A549 treated with Mapracorat at 1 μM for 4 hours (cell line): ENCODE data around the gene TMA7. TPM values are rescaled to one million over a fixed set of nuclear protein-coding genes. Genes with fewer than 3 reads are reported as not detected.

ENCODE experiments used
- total RNA-seq: library from RNA; stranded (reverse); fragments of 200-300 nt; extraction: Qiagen RNA extraction; gene quantifications from 5 replicates; pipeline ENCODE4 v1.2.3, GENCODE V29; 2022

Gene TMA7
- total RNA-seq, result 268 to 389 TPM (median 305 TPM) in 5 replicates

DNA sequence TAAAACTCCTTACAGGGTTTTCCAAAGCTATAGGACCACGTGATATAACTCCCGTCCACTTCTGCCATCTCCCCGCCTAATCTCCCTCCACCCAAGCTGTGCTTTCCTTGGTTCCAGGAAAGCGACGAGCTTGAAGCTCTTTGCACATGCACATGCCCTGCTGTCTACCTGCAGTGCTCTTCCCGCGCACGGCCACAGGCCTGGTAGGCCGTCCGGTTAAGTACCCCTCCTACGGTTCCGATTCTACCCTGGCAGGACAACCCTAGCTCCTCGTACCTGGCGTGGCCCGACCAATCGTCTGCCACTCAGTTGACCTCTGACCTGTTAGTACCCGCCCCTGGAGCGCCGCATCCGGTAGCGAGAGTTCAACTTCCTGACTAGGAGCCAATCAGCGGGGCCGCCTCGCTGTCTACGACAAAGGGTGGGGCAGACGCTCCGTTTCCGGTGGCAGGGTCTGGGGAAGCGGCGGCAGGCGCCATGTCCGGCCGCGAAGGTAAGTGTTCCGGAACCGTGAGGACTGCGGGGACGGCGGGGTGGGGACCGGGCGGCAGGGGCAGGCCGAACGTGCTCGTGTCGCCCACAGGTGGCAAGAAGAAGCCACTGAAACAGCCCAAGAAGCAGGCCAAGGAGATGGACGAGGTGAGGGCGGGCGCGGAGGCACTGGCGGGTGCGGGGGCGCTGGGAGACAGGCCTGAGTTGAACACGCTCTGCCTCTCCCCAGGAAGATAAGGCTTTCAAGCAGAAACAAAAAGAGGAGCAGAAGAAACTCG is at the start of gene TMA7, which contains the start of gene CCDC51:
Gene TMA7 (plus strand): TSS at position 438 of the 770 bp plus-strand sequence. CDS start 40 bp downstream, at position 478.
Gene CCDC51 (minus strand): TSS at position 300 of the 770 bp plus-strand sequence. CDS start 4,991 bp downstream, outside the sequence.

DNA sequence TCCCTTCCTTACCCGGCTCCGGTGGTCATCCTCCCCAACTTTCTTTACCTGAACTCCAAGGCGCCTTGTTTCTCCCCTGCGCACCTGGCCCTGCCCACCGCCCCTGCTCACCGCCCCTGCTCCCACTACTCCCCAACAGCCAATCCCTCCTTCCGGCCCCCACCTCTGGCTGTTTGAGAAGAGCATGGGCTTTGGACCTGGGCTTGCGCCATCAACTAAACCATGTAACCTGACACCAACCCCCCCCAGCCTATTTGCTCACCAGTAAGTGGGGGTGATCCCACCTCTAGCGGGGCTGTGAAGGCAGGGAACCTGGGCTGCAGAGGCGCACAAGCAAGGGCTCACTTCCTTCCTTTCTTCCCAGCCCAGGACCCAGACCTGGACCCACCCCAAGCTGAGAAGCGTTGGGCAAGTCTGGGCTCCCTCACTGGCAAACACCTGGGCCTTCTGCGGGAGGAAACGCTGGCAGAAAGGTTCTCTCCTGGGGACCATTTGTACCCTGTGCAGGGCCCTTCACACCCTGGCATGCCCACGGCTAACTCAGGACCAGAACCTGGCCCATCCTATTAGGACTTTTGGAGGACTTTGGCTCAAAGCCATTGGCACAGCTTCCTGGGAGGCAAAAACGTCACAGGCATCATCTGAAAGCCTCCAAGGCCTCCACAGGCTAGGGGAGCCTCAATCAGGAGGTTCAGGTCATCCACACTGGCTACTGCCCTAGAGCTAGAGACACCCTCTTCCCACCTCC is 9.9 kb upstream of the TMA7 start, which contains the start of gene PLXNB1:
Gene PLXNB1 (minus strand): TSS at position 127 of the 748 bp plus-strand sequence. CDS start 5,475 bp downstream, outside the sequence.

DNA sequence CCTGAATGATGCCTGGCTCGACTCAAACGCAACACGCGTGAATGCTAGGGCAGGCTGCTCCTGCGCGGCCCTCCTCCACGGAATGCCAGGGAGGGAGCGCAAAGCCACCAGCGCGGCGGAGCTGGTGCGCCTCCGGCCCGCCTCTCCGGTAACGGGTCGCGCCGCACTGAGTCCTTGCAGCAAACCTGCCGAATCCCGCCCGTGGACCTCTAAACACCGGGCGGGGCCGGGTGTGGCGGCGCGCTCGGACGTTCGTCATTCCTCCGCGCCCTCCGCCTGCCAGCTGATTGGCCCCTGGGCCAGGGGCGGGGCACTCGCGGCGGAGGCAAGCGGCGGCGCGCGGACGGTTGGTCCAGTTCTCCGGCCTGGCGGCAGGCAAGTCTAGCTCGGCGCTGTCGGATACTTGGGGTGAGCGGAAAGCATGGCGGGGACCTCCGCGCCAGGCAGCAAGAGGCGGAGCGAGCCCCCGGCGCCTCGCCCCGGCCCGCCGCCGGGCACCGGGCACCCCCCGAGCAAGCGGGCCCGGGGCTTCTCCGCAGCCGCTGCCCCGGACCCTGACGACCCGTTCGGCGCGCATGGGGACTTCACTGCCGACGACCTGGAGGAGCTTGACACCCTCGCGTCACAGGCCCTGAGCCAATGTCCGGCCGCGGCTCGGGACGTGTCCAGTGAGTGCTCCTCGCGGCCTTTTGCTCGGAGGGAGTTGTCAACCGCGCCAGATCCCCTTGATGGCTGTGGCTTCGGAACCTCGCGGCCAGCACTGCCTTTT is 6.6 kb downstream of the TMA7 start, which contains the start of gene ATRIP:
Gene ATRIP (plus strand): TSS at position 313 of the 769 bp plus-strand sequence. CDS start 109 bp downstream, at position 422.

Other genes with a start within 250 kb of the TMA7 start
- not detected in 5 replicates for gene CAMP, start 216.8 kb upstream of the TMA7 start, total RNA-seq
- 2.2 to 3.0 TPM (median 2.4 TPM) in 5 replicates for gene ZNF589, start 199.2 kb upstream of the TMA7 start, total RNA-seq
- gene NME6, start 138.9 kb upstream of the TMA7 start, total RNA-seq, result 19.7 to 28.8 TPM (median 23.0 TPM) in 5 replicates
- gene SPINK8, start 106.6 kb upstream of the TMA7 start, total RNA-seq, result not detected in 5 replicates
- not detected in 5 replicates for gene FBXW12, start 68.0 kb upstream of the TMA7 start, total RNA-seq
- gene PLXNB1, start 10.2 kb upstream of the TMA7 start, total RNA-seq, result 14.6 to 20.3 TPM (median 15.2 TPM) in 5 replicates
- gene CCDC51, start 138 bp upstream of the TMA7 start, total RNA-seq, result 25.8 to 29.2 TPM (median 26.6 TPM) in 5 replicates
- 8.6 to 10.3 TPM (median 9.8 TPM) in 5 replicates for gene ATRIP, start 6.5 kb downstream of the TMA7 start, total RNA-seq
- gene SHISA5, start 63.9 kb downstream of the TMA7 start, total RNA-seq, result 106 to 134 TPM (median 129 TPM) in 5 replicates
- 9.4 to 17.6 TPM (median 12.1 TPM) in 5 replicates for gene PFKFB4, start 116.5 kb downstream of the TMA7 start, total RNA-seq
- gene UCN2, start 123.5 kb downstream of the TMA7 start, total RNA-seq, result 7.3 to 10.4 TPM (median 8.9 TPM) in 5 replicates
- 116 to 206 TPM (median 180 TPM) in 5 replicates for gene COL7A1, start 155.1 kb downstream of the TMA7 start, total RNA-seq
- gene UQCRC1, start 169.4 kb downstream of the TMA7 start, total RNA-seq, result 166 to 209 TPM (median 172 TPM) in 5 replicates
- not detected in 5 replicates for gene TMEM89, start 181.5 kb downstream of the TMA7 start, total RNA-seq
- 12.0 to 18.5 TPM (median 16.8 TPM) in 5 replicates for gene SLC26A6, start 195.2 kb downstream of the TMA7 start, total RNA-seq
- gene CELSR3, start 222.6 kb downstream of the TMA7 start, total RNA-seq, result 2.8 to 4.7 TPM (median 4.4 TPM) in 5 replicates
- 7.4 to 10.4 TPM (median 9.3 TPM) in 5 replicates for gene NCKIPSD, start 245.7 kb downstream of the TMA7 start, total RNA-seq